GM18502 (cell line): ENCODE measurements around the gene KRT78.

ENCODE experiments used
- ATAC-seq: cut with Tn5 transposase; IDR thresholded peaks from one replicate; pipeline ENCODE4 v1.9.1; 2021; ENCODE audit warnings: mild to moderate bottlenecking; ENCODE audit not compliant: unreplicated experiment, poor library complexity

KRT78 gene

DNA sequence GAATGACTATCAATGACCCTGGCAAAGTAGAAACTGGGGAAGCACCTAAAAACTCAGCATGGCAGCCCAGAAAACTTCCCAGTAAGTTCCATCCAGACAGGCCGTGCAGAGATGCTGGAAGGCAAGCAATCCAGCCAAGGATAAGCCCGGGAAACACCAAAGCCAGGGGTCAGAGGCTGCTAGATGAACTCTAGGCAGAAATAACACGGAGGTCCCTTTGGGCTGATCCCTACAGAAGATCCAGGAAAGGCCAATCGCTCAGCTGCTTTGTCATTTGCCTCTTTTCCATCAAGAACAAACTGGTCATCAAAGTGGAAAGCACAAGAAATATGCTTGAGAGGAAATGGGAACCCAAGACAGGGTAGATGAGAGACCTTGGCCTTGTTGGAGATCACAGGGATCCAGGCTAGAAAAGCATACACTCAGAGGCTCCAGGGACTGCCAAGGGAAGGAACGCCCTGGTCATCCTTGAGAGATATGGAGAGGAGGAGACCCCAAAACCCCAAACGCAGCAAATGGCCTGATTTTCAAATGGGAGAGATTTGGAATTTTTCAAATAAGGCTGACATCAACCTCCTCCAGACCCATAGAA lies 21.2 kb downstream of the KRT78 start:
- no peak for ATAC-seq

DNA sequence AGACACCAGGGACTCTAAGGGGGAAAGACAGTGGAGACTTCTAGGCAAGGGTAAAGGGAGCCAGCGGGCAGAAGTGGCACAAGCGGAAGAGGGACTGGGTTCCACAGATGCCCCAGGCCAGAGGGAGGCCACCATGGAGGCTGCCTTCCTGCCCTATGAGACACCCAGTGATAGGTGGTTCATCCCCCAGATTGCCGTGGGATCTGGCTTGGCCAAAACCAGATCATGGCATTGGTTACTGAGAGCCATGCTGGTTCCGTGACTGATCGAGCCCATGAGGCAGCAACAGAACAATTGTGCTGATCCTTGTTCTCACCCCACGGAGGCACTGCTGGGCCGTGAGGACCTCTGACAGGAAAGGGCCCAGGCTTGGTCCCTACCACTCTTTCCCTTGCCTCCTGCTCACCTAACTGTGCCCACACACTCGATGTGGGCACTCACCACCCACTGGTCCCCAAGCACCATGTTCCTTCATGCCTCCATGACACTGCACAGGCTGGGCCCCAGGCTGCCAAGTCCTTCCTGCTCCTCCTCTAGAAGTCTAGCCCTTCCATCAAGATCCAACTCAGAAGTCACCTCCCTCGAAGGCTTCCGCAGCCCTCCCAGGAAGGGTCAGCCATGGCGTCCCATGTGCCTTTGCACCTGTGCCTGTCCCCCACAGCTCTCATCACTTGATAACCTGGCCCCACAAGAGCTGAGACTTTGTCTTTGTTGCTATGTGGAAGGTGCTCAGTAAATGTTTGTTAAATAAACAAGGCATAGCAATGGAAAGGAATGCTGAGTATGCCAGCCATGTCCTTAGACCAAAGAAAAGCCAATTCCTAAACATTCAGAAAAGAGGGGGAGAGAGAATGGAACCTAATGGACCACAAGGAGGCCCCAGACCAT lies 21.9 kb downstream of the KRT78 start:
- ATAC-seq = no peak

DNA sequence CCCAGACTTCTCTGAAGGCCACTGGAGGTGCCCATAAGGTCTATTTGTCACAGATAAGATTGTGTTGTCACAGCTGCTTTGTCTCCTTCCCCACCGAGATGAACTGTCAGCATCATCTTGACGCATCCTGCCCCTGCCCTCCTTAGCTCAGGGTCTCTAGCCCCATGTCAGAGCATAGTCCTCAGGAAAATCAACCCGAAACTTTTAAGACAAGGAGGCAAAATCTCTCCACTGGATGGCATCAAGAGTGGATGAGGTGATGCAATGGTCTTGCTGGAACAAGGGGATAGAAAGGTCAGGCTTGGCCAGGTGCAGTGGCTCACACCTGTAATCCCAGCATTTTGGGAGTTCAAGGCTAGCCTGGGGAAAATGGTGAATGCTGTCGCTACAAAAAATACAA lies 22.8 kb downstream of the KRT78 start:
- ATAC-seq = no peak

DNA sequence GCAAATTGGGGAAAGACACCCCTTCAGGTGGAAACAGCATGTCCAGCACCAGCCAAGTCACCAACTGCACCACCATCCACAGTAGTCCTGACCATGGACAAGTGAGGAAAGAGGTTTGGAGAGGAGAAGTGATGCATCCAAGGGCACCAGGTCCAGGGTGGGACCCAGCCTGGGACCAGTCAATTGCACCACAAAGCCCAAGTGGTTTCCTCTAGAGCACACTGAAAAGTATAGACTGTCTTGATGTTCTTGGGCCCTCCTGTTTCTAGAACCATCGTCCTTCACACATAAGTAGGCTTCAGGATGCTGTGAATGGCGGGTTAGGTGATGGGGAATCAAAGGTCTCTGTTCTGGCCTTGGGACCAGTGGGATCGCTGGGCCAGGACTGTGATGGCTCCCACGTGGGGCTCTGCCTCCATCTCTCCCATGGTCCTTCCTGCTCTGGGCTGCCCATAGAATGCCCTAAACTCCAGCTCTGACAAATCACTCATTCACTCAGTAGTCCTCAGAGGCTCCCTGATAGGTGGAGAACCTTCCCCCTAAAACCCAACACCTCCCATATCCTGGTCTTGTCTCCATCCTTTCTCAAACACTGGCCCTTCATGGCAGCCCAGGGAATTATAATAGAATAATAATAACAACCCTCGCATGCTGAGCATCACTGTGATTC lies 23.9 kb downstream of the KRT78 start:
- no peak for ATAC-seq

DNA sequence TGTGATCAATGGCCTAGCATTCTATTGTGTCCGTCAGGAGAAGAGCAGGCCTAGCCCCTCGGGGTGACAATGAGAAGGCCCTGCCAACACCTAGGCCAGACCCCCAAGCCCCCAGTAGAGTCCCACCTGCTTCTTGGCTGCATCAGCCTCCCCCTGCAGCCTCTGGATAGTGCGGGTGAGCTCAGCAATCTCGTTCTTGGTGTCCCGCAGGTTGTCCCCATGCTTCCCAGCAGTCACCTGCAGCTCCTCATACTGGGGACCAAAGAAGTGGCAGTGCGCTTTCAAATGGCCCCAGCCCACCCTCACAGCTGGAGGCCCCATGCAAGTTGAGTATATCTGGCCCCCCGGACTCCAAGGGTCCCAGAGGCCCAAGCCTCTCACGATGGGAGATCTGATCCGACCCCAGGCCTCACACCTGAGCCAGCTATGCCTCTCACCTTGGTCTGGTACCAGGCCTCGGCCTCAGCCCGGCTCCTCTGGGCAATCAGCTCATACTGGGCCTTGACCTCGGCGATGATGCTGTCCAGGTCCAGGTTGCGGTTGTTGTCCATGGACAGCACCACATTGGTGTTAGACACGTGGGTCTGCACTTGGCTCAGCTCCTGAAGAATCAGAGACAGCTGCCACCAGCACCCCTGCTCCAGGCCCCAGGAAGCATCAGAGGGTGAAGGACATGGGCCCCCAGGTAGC lies 24.9 kb downstream of the KRT78 start:
- ATAC-seq = no peak

DNA sequence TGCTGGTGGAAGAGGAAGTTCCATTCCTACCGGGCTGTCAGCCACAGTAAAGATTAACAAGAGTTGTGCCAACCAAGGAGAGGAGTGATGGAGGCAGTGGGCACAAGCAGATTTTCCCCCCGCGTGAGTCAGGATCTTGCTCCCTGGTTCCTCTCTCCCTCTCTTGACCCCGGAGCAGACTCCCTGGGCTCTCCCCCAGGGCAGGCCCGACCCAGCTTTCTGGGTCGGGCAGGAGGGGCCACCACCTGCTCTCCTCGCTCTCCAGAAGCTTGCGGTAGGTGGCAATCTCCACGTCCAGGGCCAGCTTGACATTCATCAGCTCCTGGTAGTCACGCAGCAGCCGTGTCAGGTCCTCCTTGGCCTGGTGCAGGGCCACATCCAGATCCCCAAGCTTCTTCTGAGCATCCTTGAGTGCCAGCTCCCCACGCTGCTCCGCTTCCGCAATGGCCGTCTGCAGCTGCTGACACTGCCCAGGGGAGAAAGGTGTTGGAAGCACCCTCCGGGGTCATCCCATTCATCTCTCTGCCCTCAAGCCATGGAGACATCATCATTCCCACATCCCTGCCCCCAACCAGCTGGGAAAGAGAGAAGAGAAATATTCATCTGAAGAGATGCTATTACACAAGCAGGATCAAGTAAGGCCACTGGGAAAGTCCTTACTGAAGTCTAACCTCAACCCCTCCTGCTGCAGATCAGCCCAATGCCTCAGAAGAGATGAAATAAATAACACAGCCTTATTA lies 25.9 kb downstream of the KRT78 start:
- ATAC-seq = no peak

DNA sequence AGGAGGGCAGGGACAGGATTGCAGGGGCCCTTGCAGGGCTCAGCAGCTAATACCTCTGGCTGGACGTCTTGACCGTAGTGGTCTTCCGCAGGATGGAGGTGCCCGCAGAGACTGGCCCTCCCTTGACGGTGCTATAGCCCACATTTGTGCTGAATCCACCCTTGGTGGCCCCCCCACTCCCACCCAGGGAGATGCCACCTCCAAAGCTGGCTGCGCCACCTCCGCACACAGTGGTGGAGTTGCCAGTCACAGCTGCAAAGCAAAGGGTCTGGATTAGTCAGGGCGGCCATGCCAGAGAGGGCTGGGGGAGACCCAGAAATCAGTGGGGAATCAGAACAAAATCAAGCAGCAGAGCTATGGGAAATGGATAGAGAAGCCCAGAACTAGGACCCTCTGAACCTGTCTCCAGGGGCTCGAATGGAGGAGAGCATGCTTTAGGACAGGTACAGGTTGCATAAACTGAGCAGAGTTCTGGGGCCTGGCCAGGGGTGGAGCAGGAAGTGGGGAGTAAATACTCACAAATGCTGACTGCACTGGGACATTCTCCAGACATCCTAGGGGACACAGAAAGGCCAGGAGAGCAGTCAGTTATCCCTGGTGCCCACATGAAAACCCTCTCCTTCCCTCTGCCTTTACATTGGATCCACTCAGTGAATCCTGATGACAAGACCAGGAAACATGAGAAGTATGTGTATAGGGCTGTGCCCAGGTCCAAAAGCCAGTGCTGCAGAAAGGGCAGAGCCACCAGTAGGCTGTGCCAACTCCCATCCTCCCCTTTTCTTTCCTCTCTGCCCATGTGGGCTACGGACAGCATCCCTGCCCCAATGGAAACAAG lies 26.8 kb downstream of the KRT78 start:
- no peak for ATAC-seq

DNA sequence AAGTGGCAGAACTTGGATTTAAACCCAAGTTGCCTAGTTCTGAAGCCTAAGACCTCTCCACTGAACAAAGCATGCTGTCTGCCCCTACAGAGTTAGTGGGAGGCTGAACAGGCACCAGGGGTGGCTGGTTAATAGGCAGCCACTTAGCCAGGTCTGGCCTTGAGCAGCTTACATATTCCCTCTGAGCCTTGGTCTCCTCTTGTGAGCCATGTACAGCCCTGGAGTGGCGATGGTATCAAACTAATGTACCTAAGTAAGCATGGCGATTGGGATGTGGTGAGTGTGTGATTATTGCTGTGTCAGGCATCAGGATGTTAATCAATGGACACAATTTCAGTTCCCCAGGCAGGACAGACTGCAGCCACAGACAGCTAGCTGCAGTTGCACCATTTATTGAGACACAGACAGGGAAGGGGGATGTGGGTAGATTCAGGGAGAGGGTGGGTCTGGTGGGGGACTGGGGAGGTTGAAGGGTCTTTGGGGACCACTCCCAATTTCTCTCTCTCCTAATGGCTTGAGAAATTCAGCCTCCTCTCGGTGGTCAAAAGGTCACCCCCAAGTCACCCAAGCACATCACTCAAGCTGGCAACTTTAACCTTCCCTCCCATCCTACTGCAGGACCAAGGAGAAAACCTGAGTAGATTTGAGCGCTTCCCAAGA lies 27.6 kb downstream of the KRT78 start:
- no peak for ATAC-seq

DNA sequence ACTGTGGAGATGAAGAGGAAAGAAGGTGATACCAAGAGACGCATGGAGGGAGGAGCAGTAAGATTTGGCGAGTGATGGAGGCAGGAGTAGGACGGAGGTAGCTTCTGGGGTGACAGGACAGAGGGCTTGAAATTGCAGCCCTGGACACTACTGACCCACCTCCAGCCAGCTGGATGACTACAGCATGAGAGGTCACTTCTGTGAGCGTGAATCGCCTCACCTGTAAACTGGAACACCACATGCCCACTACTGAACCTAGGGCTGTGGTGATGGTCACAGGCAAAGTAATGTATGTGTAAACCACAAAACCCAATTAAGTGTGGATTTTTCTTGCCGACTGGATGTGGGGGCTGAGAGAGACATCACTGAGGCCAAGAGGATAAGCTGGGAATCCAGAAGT lies 28.3 kb downstream of the KRT78 start:
- no peak for ATAC-seq

DNA sequence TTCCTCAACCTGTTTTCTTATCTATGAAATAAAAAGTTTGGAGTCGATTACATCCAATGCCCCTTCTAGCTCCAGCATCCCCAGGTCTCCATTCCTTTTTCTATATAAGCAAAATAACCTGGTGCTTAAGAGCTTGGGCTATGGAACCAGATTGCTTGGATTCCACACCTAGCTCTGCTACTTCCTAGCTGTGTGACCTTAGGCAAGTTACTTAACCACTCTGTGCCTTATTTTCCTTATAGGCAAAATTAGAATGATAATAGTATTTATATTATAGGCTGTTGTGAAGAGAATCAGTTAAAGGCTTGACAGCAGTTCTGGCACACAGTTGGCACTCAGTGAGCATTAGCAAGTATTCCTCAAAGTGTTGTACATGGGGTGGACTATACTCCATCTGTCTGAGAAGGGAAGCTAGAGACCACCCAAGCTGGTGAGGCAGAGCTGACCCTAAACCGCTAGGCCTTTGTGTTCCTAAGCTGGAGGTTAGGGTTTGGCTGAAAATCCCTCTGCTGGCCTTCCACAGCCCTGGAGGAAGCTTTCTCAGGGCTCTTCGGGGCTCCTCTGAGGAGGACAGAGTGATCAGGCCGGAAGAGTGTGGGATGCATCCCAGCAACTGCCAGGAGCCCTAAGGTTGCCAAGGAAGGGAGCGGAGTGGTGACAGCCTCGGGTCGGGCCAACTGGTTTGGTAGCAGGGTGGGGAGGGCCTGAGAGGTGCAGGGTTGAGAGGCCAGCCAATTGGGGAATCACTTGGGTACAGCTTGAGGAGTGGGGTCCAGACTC lies 28.9 kb downstream of the KRT78 start:
- no peak for ATAC-seq

DNA sequence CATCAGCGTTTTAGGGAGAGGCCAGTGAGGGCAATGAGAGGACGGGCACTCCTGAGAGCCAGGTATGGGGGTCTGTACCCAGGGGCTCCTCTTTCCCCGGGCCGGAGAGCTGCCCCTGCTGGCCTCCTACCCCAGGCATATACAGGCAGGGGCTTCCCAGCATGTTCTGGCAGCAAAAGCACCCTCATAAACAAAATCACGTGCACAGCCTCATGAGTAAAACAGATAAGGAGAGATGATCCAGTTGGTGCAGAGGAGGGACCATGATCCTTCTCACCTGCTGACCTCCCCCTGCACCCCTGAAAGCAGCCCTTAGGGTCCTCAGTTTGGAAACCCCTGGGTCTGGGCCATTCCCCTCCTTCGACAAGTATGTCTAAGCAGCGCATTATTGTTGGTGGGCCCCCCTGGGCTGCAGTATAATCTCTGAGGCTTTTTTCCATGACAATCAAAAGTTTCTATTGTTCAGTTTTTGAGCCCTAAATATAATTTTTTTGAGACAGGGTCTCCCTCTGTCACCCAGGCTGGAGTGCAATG lies 29.8 kb downstream of the KRT78 start:
- ATAC-seq = no peak

DNA sequence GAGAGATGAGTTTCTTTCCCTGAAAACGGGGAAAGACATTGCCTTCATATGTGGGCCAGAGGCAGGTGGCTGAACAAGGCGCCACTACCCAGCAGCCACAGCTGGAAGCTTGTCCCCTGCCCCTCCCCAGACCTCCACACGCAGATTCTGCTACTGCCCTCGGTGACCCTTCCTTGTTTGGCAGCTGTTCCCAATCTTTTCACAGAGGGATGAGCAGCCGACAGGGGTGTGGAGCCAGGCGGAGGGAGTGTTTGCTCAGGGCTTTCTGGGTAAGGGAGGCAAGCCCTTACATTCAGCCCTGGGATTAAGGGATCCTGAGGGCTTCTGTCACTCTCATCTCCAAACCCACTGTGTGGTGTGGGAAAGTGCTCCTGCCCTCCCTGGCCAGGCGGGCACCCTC lies 30.4 kb downstream of the KRT78 start:
- no peak for ATAC-seq

DNA sequence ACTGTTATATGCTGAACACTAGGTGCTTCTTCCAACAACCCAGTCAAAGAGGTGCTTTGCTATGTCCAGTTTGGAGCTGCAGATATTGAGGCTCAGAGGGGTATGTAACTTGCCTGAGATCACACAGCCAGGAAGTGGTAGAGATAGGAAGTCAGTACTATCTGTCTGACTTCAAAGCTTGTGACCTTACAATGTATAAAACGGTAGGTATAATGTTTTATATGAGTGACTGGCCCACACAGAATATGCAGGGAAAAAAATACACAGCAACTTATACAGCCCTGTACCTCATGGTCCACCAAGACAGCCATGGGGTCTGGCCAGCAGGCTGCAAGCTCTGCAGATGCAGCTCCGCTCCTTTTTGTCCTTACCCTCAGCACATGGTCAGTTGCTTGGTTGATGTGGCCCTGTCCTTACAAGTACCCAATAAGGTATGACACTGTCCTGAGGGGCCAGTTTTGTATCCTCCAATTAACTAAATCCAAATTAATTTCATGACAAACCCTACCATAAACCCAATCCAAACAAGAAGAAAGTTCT lies 31.0 kb downstream of the KRT78 start:
- no peak for ATAC-seq

DNA sequence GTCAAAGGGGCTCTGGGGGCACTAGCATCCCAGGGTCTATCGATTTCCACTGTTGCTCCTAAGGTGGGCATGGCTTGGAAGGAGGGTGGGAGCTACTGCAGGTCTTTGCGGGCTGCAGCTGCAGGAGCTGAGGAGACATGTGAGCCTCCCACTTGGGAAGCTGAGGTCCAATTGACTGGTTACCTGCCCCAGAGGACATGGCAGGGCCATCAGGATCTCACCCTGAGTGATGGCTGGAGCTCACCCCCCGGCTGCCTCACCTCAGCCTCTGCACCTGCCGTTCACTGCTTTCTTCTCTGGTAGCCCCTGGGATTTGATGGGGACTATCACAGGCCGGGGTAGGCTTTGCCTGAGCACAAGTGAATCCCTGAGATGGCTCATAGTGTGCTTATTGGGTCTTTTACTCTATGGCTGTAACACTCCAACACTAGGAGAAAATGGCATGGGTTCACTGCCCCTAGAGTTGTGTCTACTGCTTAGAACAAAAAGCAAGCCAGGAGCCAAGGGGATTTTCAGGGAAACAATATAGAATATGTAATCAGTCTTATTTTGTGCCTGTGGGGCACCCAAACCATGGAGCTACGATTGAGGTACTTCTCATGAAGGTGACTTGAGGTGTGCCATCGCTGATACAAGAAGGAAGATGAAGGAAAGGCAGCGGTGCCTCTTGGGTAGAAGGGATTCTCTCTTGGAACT lies 31.6 kb downstream of the KRT78 start:
- ATAC-seq = no peak

DNA sequence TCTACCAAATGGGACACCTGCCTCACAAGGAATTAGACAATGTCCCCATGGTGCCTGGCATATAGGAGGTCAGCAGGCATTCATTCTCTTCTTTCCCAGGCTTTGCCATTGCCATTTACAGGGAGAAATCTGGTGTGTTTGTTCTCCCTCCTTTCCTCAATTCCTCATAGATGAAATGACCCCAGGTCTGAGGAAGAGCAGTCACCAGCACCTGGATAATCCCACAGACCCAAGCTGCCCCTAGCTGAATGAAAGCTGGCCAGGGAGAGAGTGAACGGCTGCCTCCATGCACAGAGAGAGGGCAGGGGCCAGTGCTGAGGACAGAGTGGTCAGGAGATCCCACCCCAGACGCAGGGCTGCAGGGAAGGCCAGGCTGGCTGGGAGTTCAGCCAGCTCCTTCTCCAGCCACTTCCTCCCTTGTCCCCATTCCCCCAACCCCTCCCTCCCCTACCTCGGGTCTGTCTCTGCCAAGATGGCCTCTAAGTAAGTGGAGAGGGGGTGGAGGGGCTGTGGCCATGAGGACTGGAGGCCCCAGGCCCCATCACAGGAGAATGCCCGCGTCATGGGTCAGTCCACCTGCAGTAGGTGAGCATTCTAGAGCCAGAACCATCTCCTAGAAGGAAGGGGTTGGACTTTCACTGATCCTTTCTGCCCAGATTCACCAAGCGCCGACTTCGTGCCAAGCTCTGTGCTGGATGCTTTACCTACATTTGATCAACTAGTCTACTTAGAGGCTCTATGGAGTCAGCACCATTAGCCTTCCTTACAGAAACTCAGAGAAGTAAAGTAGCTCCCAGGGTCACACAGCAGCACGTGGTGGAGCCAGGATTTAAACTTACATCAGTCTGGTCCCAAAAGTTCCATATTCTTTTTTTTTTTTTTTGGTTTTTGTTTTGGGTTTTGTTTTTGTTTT lies 32.9 kb downstream of the KRT78 start:
- ATAC-seq = no peak

DNA sequence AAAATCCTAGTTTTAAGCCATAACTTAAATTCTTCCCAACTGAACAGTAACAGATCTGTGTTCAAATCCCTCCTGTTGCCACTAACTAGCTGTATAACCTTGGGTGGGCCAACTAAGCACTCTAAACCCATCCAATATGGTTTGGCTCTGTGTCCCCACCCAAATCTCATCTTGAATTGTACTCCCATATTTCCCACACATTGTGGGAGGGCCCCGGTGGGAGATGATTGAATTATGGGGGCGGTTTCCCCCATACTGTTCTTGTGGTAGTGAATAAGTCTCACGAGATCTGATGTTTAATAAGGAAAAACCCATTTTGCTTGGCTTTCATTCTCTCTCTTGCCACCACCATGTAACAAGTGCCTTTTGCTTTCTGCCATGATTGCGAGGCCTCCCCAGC lies 33.6 kb downstream of the KRT78 start:
- no peak for ATAC-seq
